Right kidney (tissue), 9 donors: Measurements from ENCODE around the gene CHST2.
A peak's percentile ranks its signal among the peaks of the same experiment; 100 is the strongest.
"Not testable (repeated sequence)": the region's sequence is repeated elsewhere in the genome, so short reads cannot be mapped to it uniquely, and the experiment has no call there.

Experiments used
- DNase-seq: peaks from one replicate; pipeline ENCODE4 v3.0.0-alpha.2; 2016
- long read RNA-seq, 8 donors: transcript quantifications; one replicate each; lab custom pipeline, GENCODE V29; 2026

CHST2 gene, protein sequence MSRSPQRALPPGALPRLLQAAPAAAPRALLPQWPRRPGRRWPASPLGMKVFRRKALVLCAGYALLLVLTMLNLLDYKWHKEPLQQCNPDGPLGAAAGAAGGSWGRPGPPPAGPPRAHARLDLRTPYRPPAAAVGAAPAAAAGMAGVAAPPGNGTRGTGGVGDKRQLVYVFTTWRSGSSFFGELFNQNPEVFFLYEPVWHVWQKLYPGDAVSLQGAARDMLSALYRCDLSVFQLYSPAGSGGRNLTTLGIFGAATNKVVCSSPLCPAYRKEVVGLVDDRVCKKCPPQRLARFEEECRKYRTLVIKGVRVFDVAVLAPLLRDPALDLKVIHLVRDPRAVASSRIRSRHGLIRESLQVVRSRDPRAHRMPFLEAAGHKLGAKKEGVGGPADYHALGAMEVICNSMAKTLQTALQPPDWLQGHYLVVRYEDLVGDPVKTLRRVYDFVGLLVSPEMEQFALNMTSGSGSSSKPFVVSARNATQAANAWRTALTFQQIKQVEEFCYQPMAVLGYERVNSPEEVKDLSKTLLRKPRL
- long read RNA-seq, donor 1, full-length matches to known transcripts = 15 of 15 reads
- long read RNA-seq, donor 1, partial matches to known transcripts = 0 of 15 reads
- long read RNA-seq, donor 1, other reads (novel, unspliced or antisense) = 0 of 15 reads
- long read RNA-seq, donor 2, full-length matches to known transcripts = 17 of 17 reads
- long read RNA-seq, donor 2, partial matches to known transcripts = 0 of 17 reads
- long read RNA-seq, donor 2, other reads (novel, unspliced or antisense) = 0 of 17 reads
- long read RNA-seq, donor 3, full-length matches to known transcripts = 9 of 9 reads
- long read RNA-seq, donor 3, partial matches to known transcripts = 0 of 9 reads
- long read RNA-seq, donor 3, other reads (novel, unspliced or antisense) = 0 of 9 reads
- long read RNA-seq, donor 4, full-length matches to known transcripts = 8 of 8 reads
- long read RNA-seq, donor 4, partial matches to known transcripts = 0 of 8 reads
- long read RNA-seq, donor 4, other reads (novel, unspliced or antisense) = 0 of 8 reads
- long read RNA-seq, donor 5, full-length matches to known transcripts = 11 of 11 reads
- long read RNA-seq, donor 5, partial matches to known transcripts = 0 of 11 reads
- long read RNA-seq, donor 5, other reads (novel, unspliced or antisense) = 0 of 11 reads
- long read RNA-seq, donor 6, full-length matches to known transcripts = 18 of 18 reads
- long read RNA-seq, donor 6, partial matches to known transcripts = 0 of 18 reads
- long read RNA-seq, donor 6, other reads (novel, unspliced or antisense) = 0 of 18 reads
- long read RNA-seq, donor 7, full-length matches to known transcripts = 28 of 28 reads
- long read RNA-seq, donor 7, partial matches to known transcripts = 0 of 28 reads
- long read RNA-seq, donor 7, other reads (novel, unspliced or antisense) = 0 of 28 reads
- long read RNA-seq, donor 8, full-length matches to known transcripts = 14 of 41 reads
- long read RNA-seq, donor 8, partial matches to known transcripts = 27 of 41 reads
- long read RNA-seq, donor 8, other reads (novel, unspliced or antisense) = 0 of 41 reads

DNA sequence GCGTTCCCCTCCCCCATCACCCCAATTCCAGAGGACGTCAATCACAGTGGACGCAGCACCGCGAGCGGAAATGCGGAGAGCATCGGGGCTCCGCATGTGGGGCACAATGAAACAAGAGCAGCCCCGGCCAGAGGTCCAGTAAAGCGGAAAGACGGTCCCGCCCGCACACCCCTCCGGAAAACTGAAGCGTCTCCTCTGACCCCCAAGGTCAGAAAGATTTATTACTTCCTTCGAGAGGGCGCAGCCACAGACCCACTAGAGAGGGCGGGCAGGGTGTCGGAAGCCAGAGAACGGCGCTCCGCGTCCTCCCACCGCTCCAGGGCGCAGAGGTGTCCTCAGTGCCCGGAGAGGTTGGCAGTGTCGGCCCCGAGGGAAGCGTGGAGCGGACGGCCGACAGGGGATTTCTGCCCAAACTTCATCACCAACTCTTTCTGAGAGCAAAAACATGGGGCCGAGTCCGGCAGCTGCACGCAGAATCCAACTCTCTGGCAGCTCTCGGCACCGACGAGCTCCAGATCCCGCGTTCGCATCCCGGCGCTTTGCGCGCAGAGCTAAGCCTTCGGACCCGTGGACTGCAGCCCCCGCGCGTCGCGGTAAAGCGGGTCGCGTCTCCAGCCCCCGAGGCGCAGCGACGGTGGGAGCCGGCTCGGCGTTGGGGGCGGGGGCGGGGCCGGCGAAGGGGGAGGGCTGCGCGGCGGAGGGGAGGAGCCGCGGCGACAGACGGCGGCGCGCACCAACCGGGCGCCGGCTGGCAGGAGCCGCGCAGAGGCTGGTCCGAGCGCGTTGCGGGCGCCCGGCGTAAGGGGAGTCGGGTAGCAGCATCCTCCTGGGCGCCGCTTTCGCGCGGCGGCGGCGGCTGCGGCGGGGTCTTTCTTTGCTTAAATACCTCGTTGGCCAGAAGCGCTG, at the start of gene CHST2:
Gene CHST2 (plus strand): TSS at position 763 of the 906 bp plus-strand sequence. CDS start 1,046 bp downstream, outside the sequence.
- DNase-seq = peak; percentile 96

GRCh38 chr3:143070977-143071551, 48.5 kb upstream of the CHST2 start:
- DNase-seq = no peak

GRCh38 chr3:143071776-143072175, 47.8 kb upstream of the CHST2 start:
- DNase-seq = no peak

GRCh38 chr3:143072298-143073020, 47.1 kb upstream of the CHST2 start:
- DNase-seq = not testable (repeated sequence)

DNA sequence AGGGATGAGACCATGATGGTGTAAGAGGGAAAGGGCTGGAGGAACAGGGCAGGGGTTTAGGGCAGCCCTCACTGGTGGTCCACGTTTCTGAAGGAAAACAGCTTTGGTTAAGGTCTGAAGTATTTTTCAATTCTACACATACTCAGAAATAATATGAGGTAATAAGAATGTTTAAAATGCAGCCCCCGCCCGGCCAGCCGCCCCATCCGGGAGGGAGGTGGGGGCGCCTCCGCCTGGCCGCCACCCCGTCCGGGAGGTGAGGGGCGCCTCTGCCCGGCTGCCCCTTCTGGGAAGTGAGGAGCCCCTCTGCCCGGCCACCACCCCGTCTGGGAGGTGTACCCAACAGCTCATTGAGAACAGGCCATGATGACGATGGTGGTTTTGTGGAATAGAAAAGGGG, 46.0 kb upstream of the CHST2 start:
- DNase-seq = not testable (repeated sequence)

GRCh38 chr3:143073983-143074382, 45.6 kb upstream of the CHST2 start:
- DNase-seq = not testable (repeated sequence)

- DNase-seq = no peak
Measured at GRCh38 chr3:143078883-143079282, 40.7 kb upstream of the CHST2 start.

GRCh38 chr3:143080196-143080595, 39.4 kb upstream of the CHST2 start:
- DNase-seq = no peak

- DNase-seq = no peak
Measured at GRCh38 chr3:143081365-143081764, 38.2 kb upstream of the CHST2 start.

DNA sequence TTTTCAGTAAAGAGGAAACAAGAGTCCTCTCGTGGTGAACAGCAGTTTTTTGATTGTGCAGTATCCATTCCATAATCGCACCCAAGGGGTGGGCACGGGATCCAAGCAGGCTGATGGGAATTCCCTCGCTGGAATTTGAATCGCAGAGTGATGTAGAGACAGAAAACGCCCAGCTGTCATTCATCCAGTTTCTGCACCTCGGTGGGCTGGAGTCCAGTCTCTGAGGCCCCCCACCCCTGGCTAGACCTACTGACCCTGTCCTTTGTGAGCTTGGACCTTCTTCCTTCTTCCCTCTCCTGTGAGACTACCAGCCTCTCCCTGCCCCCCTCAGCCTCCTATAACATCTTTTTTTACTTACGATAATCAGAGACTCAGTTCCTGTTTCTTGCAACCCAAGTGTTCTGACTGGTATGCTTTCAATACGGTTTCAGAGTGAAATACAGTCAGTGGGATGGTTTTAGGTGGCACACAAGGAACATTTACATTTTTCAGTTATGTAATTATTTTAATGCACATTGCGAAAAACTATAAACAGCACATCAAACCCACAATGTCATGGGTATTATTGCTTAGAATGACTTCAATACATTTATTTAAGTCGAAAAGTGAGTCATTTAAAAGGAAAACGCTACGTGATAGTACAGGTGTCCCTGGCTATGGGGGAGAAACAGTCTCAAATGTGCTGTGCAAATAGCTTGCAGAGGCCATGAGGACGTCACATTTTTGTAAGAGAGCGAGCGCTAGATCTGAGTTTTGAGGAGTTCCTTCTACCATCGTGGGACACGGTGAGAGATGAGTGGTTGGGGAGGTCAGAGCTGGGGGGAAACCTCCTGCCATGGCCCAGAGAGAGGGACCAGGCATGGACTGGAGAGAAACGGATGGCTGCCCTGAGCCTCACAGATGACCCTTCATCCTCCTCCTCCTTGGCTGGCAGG, 37.5 kb upstream of the CHST2 start:
- DNase-seq = no peak

DNA sequence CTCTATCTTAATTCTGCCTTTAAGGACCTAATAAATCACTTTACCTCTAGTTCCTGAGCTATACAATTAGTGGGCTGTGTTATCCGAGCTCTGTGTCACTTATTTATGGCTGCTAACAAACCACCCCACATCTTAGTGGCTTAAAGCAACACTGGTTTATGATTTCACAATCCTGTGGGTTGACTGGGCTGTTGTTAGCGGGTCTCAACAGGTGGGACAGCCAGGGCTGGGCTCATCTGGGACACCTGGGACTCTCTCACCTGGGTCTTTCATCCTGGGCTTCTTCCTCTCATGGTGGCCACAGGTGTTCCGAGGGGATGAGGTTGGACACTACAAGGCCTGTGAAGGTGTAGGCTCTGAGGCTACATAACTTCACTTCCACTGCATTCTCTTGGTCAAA, 35.8 kb upstream of the CHST2 start:
- DNase-seq = no peak

DNA sequence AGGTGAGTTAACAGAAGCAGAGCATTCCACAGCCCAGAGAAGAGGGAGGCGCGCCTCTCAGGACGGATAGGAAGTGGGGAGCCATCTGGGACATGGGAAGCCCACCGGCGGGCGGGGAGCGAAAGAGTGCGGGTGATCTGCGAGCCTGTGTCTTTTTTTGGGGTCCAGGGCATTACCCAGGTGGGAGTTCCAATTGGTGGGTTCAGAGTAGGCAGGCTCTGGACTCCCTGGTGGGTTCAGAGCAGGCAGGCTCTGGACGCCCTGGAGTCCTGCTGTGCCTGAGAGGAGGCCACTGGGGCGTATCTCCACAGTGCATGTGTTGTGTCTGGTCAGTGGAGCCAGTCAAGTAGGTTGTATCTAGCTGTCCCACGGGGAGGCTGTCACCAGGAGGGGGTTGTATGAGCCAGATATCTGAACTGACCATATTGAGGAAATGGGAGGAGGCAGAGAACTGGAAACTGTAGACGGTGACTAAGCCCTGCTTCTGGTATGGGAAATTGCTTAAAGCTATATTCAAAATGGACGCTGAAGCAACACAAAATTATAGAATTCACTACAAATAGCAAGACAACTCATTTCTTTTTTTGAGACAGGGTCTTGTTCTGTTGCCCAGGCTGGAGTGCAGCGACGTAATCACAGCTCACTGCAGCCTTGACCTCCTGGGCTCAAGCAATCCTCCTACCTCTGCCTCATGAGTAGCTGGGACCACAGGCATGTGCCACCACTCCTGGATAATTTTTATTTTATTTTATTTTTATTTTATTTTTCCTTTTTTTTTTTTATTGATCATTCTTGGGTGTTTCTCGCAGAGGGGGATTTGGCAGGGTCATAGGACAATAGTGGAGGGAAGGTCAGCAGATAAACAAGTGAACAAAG, 34.5 kb upstream of the CHST2 start:
- no peak for DNase-seq

DNA sequence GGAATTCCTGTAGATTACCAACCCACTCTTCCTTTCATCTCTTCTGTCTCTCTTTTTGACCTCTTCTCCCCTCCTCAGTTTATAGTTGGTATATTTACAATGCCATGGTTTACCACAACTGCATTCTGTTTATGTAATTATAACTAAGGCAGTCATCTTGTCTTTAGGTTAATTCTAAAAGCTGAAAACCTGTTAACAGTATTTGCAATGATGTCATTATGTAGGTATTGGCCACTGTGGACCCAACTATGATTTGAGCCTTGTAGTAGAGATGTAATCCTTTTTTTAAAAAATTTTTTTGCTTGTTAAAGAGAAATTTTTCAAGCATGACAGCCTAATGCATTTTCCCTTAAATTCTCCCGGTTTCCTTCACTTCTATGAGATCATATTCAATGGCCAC, 30.7 kb upstream of the CHST2 start:
- DNase-seq = no peak

DNA sequence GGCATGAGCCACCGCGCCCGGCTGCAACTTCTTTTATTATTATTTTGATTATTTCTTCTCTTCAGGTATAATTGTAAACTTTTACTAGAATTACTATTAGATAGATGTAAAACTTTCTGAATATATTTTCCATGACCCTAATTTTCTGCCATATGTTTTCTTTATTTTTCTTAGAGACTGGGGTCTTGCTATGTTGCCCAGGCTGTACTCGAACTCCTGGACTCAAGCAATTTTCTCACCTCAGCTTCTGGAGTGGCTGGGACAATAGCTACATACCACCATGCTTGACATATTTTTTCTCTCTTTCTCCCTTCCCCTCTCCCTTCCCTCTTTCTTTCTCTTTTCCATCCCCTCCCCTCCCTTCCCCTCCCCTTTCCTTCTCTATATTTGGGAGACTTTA, 29.6 kb upstream of the CHST2 start:
- no peak for DNase-seq

- DNase-seq = no peak
Measured at GRCh38 chr3:143090486-143090885, 29.1 kb upstream of the CHST2 start.

- DNase-seq = no peak
Measured at GRCh38 chr3:143090976-143091837, 28.4 kb upstream of the CHST2 start.
